ENCODE data around the gene FAM131A. TPM values are rescaled to one million over a fixed set of nuclear protein-coding genes. Genes with fewer than 3 reads are reported as not detected.

FAM131A gene
- total and polyA plus RNA-seq, 10 of the 15 experiments (the other 5 are each of a cell fraction or from before 2014, with no cell fraction given) = 0.31 to 4.5 (median 1.5) TPM

DNA sequence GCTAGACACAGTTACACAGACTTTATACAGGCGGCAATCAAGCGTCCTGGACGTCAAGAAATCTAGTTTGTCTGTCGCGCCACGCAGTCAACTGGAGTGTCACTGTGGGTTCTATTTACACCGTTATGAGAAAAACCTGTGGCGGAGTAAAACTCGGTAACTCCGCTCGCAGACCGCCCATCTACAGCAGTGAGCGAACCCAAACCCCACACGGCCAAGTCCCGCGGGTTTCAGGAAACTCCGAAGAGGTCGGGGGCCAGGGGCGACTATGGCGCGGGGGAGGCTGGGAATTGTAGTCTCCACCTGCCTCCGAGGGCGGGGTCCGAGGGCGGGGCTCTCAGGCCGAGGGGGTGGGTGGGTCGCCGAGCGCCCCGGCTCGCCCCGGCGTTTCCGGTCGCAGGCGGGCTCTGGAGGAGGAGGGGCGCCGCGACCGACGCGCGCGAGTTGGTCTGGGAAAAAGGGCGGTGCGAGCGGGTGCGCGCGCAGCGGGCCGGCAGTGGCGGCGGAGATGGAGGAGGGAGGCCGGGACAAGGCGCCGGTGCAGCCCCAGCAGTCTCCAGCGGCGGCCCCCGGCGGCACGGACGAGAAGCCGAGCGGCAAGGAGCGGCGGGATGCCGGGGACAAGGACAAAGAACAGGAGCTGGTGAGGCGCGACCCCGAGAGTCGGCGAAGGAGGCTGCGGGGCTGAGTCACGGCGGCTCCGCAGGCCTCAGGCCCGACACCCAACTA is 38.5 kb upstream of the FAM131A start, which contains the start of gene PSMD2 (continued):
- TF ChIP-seq, protein P1, sequence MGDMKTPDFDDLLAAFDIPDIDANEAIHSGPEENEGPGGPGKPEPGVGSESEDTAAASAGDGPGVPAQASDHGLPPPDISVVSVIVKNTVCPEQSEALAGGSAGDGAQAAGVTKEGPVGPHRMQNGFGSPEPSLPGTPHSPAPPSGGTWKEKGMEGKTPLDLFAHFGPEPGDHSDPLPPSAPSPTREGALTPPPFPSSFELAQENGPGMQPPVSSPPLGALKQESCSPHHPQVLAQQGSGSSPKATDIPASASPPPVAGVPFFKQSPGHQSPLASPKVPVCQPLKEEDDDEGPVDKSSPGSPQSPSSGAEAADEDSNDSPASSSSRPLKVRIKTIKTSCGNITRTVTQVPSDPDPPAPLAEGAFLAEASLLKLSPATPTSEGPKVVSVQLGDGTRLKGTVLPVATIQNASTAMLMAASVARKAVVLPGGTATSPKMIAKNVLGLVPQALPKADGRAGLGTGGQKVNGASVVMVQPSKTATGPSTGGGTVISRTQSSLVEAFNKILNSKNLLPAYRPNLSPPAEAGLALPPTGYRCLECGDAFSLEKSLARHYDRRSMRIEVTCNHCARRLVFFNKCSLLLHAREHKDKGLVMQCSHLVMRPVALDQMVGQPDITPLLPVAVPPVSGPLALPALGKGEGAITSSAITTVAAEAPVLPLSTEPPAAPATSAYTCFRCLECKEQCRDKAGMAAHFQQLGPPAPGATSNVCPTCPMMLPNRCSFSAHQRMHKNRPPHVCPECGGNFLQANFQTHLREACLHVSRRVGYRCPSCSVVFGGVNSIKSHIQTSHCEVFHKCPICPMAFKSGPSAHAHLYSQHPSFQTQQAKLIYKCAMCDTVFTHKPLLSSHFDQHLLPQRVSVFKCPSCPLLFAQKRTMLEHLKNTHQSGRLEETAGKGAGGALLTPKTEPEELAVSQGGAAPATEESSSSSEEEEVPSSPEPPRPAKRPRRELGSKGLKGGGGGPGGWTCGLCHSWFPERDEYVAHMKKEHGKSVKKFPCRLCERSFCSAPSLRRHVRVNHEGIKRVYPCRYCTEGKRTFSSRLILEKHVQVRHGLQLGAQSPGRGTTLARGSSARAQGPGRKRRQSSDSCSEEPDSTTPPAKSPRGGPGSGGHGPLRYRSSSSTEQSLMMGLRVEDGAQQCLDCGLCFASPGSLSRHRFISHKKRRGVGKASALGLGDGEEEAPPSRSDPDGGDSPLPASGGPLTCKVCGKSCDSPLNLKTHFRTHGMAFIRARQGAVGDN (IDR thresholded peaks at IDR 0.05) = no peak
- TF ChIP-seq RB1 (IDR thresholded peaks at IDR 0.05; ENCODE audit: borderline replicate concordance) = peak; percentile 68
- TF ChIP-seq, protein P2, sequence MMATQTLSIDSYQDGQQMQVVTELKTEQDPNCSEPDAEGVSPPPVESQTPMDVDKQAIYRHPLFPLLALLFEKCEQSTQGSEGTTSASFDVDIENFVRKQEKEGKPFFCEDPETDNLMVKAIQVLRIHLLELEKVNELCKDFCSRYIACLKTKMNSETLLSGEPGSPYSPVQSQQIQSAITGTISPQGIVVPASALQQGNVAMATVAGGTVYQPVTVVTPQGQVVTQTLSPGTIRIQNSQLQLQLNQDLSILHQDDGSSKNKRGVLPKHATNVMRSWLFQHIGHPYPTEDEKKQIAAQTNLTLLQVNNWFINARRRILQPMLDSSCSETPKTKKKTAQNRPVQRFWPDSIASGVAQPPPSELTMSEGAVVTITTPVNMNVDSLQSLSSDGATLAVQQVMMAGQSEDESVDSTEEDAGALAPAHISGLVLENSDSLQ (IDR thresholded peaks at IDR 0.05) = no peak
- TF ChIP-seq SUZ12 (IDR thresholded peaks at IDR 0.05; ENCODE audit: unreplicated experiment) = no peak
- no peak for TF ChIP-seq TCF7 (IDR thresholded peaks at IDR 0.05; ENCODE audit: borderline replicate concordance)
- no peak for TF ChIP-seq FOXK2 (IDR thresholded peaks at IDR 0.05)
- TF ChIP-seq ZSCAN29 (IDR thresholded peaks at IDR 0.05) = no peak
- no peak for TF ChIP-seq KAT2A (conservative IDR thresholded peaks at IDR 0.05; ENCODE audit: control insufficient read depth, low read depth, low read length)
- TF ChIP-seq, protein P3, sequence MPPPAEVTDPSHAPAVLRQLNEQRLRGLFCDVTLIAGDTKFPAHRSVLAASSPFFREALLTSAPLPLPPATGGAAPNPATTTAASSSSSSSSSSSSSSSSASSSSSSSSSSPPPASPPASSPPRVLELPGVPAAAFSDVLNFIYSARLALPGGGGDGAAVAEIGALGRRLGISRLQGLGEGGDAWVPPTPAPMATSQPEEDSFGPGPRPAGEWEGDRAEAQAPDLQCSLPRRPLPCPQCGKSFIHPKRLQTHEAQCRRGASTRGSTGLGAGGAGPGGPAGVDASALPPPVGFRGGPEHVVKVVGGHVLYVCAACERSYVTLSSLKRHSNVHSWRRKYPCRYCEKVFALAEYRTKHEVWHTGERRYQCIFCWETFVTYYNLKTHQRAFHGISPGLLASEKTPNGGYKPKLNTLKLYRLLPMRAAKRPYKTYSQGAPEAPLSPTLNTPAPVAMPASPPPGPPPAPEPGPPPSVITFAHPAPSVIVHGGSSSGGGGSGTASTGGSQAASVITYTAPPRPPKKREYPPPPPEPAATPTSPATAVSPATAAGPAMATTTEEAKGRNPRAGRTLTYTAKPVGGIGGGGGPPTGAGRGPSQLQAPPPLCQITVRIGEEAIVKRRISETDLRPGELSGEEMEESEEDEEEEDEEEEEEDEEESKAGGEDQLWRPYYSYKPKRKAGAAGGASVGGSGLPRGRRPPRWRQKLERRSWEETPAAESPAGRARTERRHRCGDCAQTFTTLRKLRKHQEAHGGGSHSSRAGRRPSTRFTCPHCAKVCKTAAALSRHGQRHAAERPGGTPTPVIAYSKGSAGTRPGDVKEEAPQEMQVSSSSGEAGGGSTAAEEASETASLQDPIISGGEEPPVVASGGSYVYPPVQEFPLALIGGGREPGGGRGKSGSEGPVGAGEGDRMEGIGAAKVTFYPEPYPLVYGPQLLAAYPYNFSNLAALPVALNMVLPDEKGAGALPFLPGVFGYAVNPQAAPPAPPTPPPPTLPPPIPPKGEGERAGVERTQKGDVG (CRISPR knock-in tag; IDR thresholded peaks at IDR 0.05) = no peak
- TF ChIP-seq YY1 (IDR thresholded peaks at IDR 0.05; ENCODE audit: low read depth, low read length) = peak; percentile 80
- TF ChIP-seq, protein P4, sequence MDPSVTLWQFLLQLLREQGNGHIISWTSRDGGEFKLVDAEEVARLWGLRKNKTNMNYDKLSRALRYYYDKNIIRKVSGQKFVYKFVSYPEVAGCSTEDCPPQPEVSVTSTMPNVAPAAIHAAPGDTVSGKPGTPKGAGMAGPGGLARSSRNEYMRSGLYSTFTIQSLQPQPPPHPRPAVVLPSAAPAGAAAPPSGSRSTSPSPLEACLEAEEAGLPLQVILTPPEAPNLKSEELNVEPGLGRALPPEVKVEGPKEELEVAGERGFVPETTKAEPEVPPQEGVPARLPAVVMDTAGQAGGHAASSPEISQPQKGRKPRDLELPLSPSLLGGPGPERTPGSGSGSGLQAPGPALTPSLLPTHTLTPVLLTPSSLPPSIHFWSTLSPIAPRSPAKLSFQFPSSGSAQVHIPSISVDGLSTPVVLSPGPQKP (IDR thresholded peaks at IDR 0.05; ENCODE audit: low read depth, low read length) = no peak; the same call in none of the 2 replicates
- no peak for TF ChIP-seq FOXM1 (IDR thresholded peaks at IDR 0.05; ENCODE audit: low read depth, low read length)
- peak; percentile 74 for TF ChIP-seq POLR2AphosphoS5 (IDR thresholded peaks at IDR 0.05; ENCODE audit: low read length)
- TF ChIP-seq ZNF207 (IDR thresholded peaks at IDR 0.05; ENCODE audit: borderline replicate concordance) = no peak
- TF ChIP-seq MEF2B (IDR thresholded peaks at IDR 0.05; ENCODE audit: partially characterized antibody, poor library complexity, severe bottlenecking) = no peak
- TF ChIP-seq NFYB (IDR thresholded peaks at IDR 0.05; ENCODE audit: insufficient read depth, low read depth, low read length) = no peak
- TF ChIP-seq ETV6 (conservative IDR thresholded peaks at IDR 0.05 in 1 of 2, IDR thresholded peaks at IDR 0.05 in 1 of 2; ENCODE audit: borderline replicate concordance in 1 of 2, low read depth in 1 of 2) = no peak
- no peak for TF ChIP-seq ZNF217 (IDR thresholded peaks at IDR 0.05)
- peak in 1 of 2 experiments; percentile 56; a peak in 2 of 3 replicates for TF ChIP-seq EGR1 (IDR thresholded peaks at IDR 0.05; ENCODE audit: borderline replicate concordance in 1 of 2, low read depth in 2 of 2, low read length in 2 of 2)
- peak; percentile 73; the same call in 1 of the 2 replicates for TF ChIP-seq BACH1 (IDR thresholded peaks at IDR 0.05; ENCODE audit: borderline replicate concordance)
